Measurements from ENCODE around the gene ARHGAP15.

The ARHGAP15 gene

GRCh38 chr2:143225931-143226330 is 96.7 kb downstream of the ARHGAP15 start:
- DNase-seq (ENCODE audit: low read depth, low spot score): no peak

- no peak for DNase-seq (ENCODE audit: low read depth, low spot score)
Measured at GRCh38 chr2:143226714-143227541, 97.7 kb downstream of the ARHGAP15 start.

- DNase-seq (ENCODE audit: low read depth, low spot score): no peak
Measured at GRCh38 chr2:143229411-143229810, 100.2 kb downstream of the ARHGAP15 start.

GRCh38 chr2:143229952-143230351 is 100.7 kb downstream of the ARHGAP15 start:
- no peak for DNase-seq (ENCODE audit: low read depth, low spot score)

GRCh38 chr2:143230506-143231253 is 101.5 kb downstream of the ARHGAP15 start:
- DNase-seq (ENCODE audit: low read depth, low spot score): no peak

GRCh38 chr2:143231254-143231645 is 102.0 kb downstream of the ARHGAP15 start:
- no peak for DNase-seq (ENCODE audit: low read depth, low spot score)

- DNase-seq (ENCODE audit: low read depth, low spot score): no peak
Measured at GRCh38 chr2:143237146-143237777, 108.0 kb downstream of the ARHGAP15 start.

GRCh38 chr2:143241403-143242088 is 112.3 kb downstream of the ARHGAP15 start:
- DNase-seq (ENCODE audit: low read depth, low spot score): no peak

GRCh38 chr2:143246246-143246645 is 117.0 kb downstream of the ARHGAP15 start:
- no peak for DNase-seq (ENCODE audit: low read depth, low spot score)

GRCh38 chr2:143246815-143247744 is 117.9 kb downstream of the ARHGAP15 start:
- DNase-seq (ENCODE audit: low read depth, low spot score): no peak

GRCh38 chr2:143248631-143249030 is 119.4 kb downstream of the ARHGAP15 start:
- DNase-seq (ENCODE audit: low read depth, low spot score): no peak

- no peak for DNase-seq (ENCODE audit: low read depth, low spot score)
Measured at GRCh38 chr2:143251681-143252080, 122.5 kb downstream of the ARHGAP15 start.

- no peak for DNase-seq (ENCODE audit: low read depth, low spot score)
Measured at GRCh38 chr2:143252138-143252907, 123.1 kb downstream of the ARHGAP15 start.

- DNase-seq (ENCODE audit: low read depth, low spot score): no peak
Measured at GRCh38 chr2:143254110-143254509, 124.9 kb downstream of the ARHGAP15 start.

GRCh38 chr2:143255086-143255485 is 125.9 kb downstream of the ARHGAP15 start:
- no peak for DNase-seq (ENCODE audit: low read depth, low spot score)

GRCh38 chr2:143255899-143256298 is 126.7 kb downstream of the ARHGAP15 start:
- no peak for DNase-seq (ENCODE audit: low read depth, low spot score)

- no peak for DNase-seq (ENCODE audit: low read depth, low spot score)
Measured at GRCh38 chr2:143258126-143258892, 129.1 kb downstream of the ARHGAP15 start.

GRCh38 chr2:143259368-143259958 is 130.2 kb downstream of the ARHGAP15 start:
- DNase-seq (ENCODE audit: low read depth, low spot score): peak; percentile 62

GRCh38 chr2:143261986-143262385 is 132.8 kb downstream of the ARHGAP15 start:
- DNase-seq (ENCODE audit: low read depth, low spot score): peak; percentile 11

Data from activated CD4-positive, CD25-positive, alpha-beta regulatory T cell treated with anti-CD3 and anti-CD28 coated beads, Interleukin-2, amount 50 U/mL, for 16 hours (primary cell).